Cardiac muscle cell (in vitro differentiated cells and primary cell): ENCODE results near the gene RNASET2. TPM values are rescaled to one million over a fixed set of nuclear protein-coding genes. Genes with fewer than 3 reads are reported as not detected.

Experiments
- DNase-seq, 2 donors: peaks; one replicate each; pipeline versions ENCODE4 v3.0.0 to v3.0.0-alpha.2; 2010 to 2017; ENCODE audit warnings: low read depth in 1 of 2, low spot score in 1 of 2
- H3K27ac ChIP-seq: fragments of 200-600 bp; sonication (generic); 2 replicates; pipeline ENCODE4 v1.5.1; 2016
- H3K27me3 ChIP-seq: fragments of 200-600 bp; sonication (generic); 2 replicates; pipeline ENCODE4 v1.6.0; 2016; ENCODE audit warnings: control low read depth
- H3K36me3 ChIP-seq: fragments of 200-600 bp; sonication (generic); 2 replicates; pipeline ENCODE4 v1.5.1; 2016; ENCODE audit warnings: control low read depth
- H3K4me1 ChIP-seq: fragments of 200-600 bp; sonication (generic); 2 replicates; pipeline ENCODE4 v1.8.1; 2017; ENCODE audit warnings: low read depth, mild to moderate bottlenecking, mixed run types
- H3K4me3 ChIP-seq: fragments of 200-600 bp; sonication (generic); 2 replicates; pipeline ENCODE4 v1.5.1; 2016; ENCODE audit warnings: mild to moderate bottlenecking
- H3K9me3 ChIP-seq: fragments of 200-600 bp; sonication (generic); 2 replicates; pipeline ENCODE4 v1.5.1; 2017; ENCODE audit warnings: low read depth, mild to moderate bottlenecking, control low read depth
- CTCF ChIP-seq: IDR thresholded peaks from 2 replicates; pipeline ENCODE4 v1.5.1; 2012; ENCODE audit warnings: low read depth, mild to moderate bottlenecking, low read length
- polyA plus RNA-seq: library from polyadenylated mRNA; unstranded; fragments of >200 nt; fragmentation: Nextera tagmentation; extraction: Ambion mirVana; gene quantifications from 2 replicates; pipeline ENCODE4 v1.2.1, GENCODE V29; 2016
- total RNA-seq: library from RNA; depleted of rRNA; stranded (reverse); fragments of >200 nt; gene quantifications from 2 replicates; pipeline ENCODE4 v1.2.3, GENCODE V29; 2016

RNASET2 gene
- total and polyA plus RNA-seq, 2 experiments from 2014 or later: 20.7 to 24.1 TPM

- H3K9me3 ChIP-seq: no peaks in the 10 kb centered on the region
- no peak overlapping the region for H3K27ac ChIP-seq
- H3K4me1 ChIP-seq: peaks cover 5% of the 10 kb centered on the region
- DNase-seq: peak in 1 of 2 donors; percentile 11
- H3K36me3 ChIP-seq: no peaks in the 10 kb centered on the region
- H3K27me3 ChIP-seq: no peaks in the 10 kb centered on the region
- no peak for TF ChIP-seq CTCF
- H3K4me3 ChIP-seq: no peak overlapping the region
Observed at GRCh38 chr6:166903027-166903426, 53.3 kb downstream of the RNASET2 start.

- TF ChIP-seq CTCF: no peak
- H3K4me1 ChIP-seq: peaks cover 5% of the 10 kb centered on the region
- H3K36me3 ChIP-seq: no peaks in the 10 kb centered on the region
- H3K9me3 ChIP-seq: no peaks in the 10 kb centered on the region
- no peak for DNase-seq
- no peak overlapping the region for H3K4me3 ChIP-seq
- no peak overlapping the region for H3K27ac ChIP-seq
- H3K27me3 ChIP-seq: no peaks in the 10 kb centered on the region
Observed at GRCh38 chr6:166902211-166902755, 54.1 kb downstream of the RNASET2 start.

- no peak overlapping the region for H3K4me3 ChIP-seq
- no peak overlapping the region for H3K27ac ChIP-seq
- H3K27me3 ChIP-seq: no peaks in the 10 kb centered on the region
- DNase-seq: no peak
- H3K36me3 ChIP-seq: no peaks in the 10 kb centered on the region
- no peak for TF ChIP-seq CTCF
- peaks cover 5% of the 10 kb centered on the region for H3K4me1 ChIP-seq
- H3K9me3 ChIP-seq: no peaks in the 10 kb centered on the region
Observed at GRCh38 chr6:166901626-166902025, 54.7 kb downstream of the RNASET2 start.

- Histone ChIP-seq H3K4me3 (no peak overlapping the region), H3K27ac (no peak overlapping the region), H3K9me3 (no peaks in the 10 kb centered on the region), H3K36me3 (no peaks in the 10 kb centered on the region), H3K27me3 (no peaks in the 10 kb centered on the region), H3K4me1 (peaks cover 5% of the 10 kb centered on the region)
- TF ChIP-seq CTCF: no peak
- DNase-seq: no peak
Observed at GRCh38 chr6:166900956-166901607, 55.3 kb downstream of the RNASET2 start.

GRCh38 chr6:166900130-166900708, 56.1 kb downstream of the RNASET2 start:
- no peak for DNase-seq
- Histone ChIP-seq H3K4me3 (no peak overlapping the region), H3K4me1 (peaks cover 5% of the 10 kb centered on the region), H3K36me3 (no peaks in the 10 kb centered on the region), H3K9me3 (no peaks in the 10 kb centered on the region), H3K27me3 (no peaks in the 10 kb centered on the region), H3K27ac (no peak overlapping the region)
- no peak for TF ChIP-seq CTCF
